GM21723 (cell line): ENCODE data around the gene CIC.
"Not testable (repeated sequence)": the region's sequence is repeated elsewhere in the genome, so short reads cannot be mapped to it uniquely, and the experiment has no call there.

Experiments used
- ATAC-seq: cut with Tn5 transposase; IDR thresholded peaks from one replicate; pipeline ENCODE4 v1.9.1; 2021; ENCODE audit warnings: mild to moderate bottlenecking, moderate library complexity; ENCODE audit not compliant: unreplicated experiment

The CIC gene

GRCh38 chr19:42254089-42254849 is 14.8 kb upstream of the CIC start:
- peak; percentile 23 for ATAC-seq

GRCh38 chr19:42254850-42255765 is 13.9 kb upstream of the CIC start, which contains the start of gene ERF:
Gene ERF (minus strand): TSS chr19:42255128. CDS start chr19:42254999, 129 bp downstream.
- peak; percentile 48 for ATAC-seq

GRCh38 chr19:42255766-42256745 is 13.0 kb upstream of the CIC start:
- no peak for ATAC-seq

- not testable (repeated sequence) for ATAC-seq
These were observed 11.2 kb upstream of the CIC start for GRCh38 chr19:42257842-42258241.

GRCh38 chr19:42261763-42262162 is 7.3 kb upstream of the CIC start:
- ATAC-seq, result no peak

- ATAC-seq, result not testable (repeated sequence)
These were observed 2.9 kb upstream of the CIC start for GRCh38 chr19:42266105-42266504.

- not testable (repeated sequence) for ATAC-seq
These were observed 2.0 kb upstream of the CIC start for GRCh38 chr19:42266928-42267603.

GRCh38 chr19:42267644-42268141 is 1.4 kb upstream of the CIC start:
- ATAC-seq, result no peak

- peak; percentile 61 for ATAC-seq
These were observed 829 bp upstream of the CIC start for GRCh38 chr19:42268142-42268703.

GRCh38 chr19:42269478-42270345 is 660 bp downstream of the CIC start:
- ATAC-seq, result no peak

GRCh38 chr19:42270346-42271044 is 1.4 kb downstream of the CIC start:
- no peak for ATAC-seq

GRCh38 chr19:42271045-42271419 is 2.0 kb downstream of the CIC start:
- no peak for ATAC-seq

- ATAC-seq, result no peak
These were observed 2.9 kb downstream of the CIC start for GRCh38 chr19:42271861-42272534.

- no peak for ATAC-seq
These were observed 3.5 kb downstream of the CIC start for GRCh38 chr19:42272535-42272897.

- ATAC-seq, result no peak
These were observed 3.9 kb downstream of the CIC start for GRCh38 chr19:42272989-42273406.

GRCh38 chr19:42273407-42274064 is 4.5 kb downstream of the CIC start:
- ATAC-seq, result no peak
